Measurements from ENCODE around the gene HAAO.

The HAAO gene

GRCh38 chr2:42793334-42794270, 1.2 kb upstream of the HAAO start:
- no peak for DNase-seq (ENCODE audit: low spot score)

DNA sequence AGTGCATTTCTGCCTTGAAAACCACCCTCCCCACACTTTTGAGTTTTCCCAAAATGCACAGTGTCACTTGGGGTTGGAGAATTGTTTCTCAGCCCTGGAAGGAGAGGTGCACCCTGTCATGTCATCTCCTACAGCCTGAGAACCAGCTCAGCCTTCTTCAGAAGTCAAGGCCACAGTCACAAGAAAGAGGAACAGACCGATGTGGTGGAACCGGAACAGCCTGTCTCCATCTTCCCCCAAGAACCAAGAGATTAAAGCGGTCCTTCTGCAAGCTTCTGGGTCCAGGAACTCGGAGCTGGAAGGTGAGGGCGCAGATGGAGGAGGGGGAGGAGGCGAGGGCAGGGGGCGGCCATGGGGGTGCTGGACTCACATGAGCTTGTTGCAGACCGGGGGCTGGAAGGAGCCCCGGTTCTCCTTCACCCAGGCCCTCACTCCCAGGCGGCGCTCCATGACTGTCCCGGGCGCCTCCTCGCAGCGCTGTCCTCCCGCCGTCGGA, 248 bp downstream of the HAAO start:
- no peak for DNase-seq (ENCODE audit: low spot score)

- no peak for DNase-seq (ENCODE audit: low spot score)
Measured at GRCh38 chr2:42791606-42792005, 777 bp downstream of the HAAO start.

DNA sequence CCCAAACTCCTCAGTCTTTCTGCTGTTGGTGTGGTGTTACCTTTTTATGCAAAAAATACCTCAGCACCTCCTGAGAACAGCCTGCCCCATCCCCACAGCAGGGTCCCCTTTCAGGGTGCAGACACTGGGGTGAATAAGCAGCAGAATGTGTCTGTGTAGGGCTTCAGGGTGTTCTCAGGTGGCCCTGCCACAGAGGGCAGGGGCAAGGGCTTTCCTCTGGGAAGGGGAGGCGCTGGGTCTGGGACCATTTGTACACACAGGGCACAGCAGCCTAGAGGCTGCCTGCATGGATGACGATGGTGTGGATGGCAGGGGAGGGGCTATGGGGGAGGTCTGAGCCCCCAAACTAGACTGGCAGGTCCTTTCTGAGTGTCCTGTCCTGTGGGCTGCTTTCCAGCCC, 2.6 kb downstream of the HAAO start:
- DNase-seq (ENCODE audit: low spot score), result no peak

DNA sequence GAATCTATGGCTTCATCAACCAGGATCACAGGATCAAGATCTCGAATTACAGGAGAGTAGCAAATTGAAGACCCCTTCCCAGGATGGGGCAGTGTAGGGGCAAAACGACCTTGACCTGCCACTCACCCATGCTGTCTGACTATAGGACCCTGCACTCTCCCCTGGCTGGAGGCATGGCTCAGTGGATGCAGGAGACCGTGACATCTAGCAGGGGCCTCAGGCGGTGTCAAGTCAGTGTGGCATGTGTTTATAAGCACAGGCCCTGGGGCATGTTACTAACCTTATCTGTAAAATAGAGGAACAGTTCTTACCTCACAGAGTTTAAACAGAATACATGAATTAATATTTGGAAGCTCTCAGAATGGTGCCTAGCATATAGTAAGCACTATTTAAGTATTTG, 3.5 kb downstream of the HAAO start:
- DNase-seq (ENCODE audit: low spot score), result no peak

DNA sequence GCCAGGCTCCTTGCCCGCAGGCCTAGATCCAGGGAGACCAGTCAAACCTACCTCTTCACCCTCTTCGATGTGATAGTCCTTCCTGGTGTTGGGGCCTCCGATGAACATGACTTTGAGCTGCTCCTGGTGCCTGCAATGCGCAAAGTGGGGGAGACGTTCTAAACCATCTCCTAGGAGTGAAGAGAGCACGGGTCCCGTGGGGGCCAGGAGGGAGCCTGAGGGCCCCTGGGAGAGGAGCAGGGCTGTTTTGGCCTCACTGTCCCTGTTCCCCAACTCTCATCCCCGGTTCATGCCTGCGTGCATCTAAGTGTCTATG, 3.9 kb downstream of the HAAO start:
- DNase-seq (ENCODE audit: low spot score), result no peak

GRCh38 chr2:42787788-42788477, 4.5 kb downstream of the HAAO start:
- DNase-seq (ENCODE audit: low spot score), result no peak

GRCh38 chr2:42787424-42787787, 5.0 kb downstream of the HAAO start:
- DNase-seq (ENCODE audit: low spot score), result no peak

DNA sequence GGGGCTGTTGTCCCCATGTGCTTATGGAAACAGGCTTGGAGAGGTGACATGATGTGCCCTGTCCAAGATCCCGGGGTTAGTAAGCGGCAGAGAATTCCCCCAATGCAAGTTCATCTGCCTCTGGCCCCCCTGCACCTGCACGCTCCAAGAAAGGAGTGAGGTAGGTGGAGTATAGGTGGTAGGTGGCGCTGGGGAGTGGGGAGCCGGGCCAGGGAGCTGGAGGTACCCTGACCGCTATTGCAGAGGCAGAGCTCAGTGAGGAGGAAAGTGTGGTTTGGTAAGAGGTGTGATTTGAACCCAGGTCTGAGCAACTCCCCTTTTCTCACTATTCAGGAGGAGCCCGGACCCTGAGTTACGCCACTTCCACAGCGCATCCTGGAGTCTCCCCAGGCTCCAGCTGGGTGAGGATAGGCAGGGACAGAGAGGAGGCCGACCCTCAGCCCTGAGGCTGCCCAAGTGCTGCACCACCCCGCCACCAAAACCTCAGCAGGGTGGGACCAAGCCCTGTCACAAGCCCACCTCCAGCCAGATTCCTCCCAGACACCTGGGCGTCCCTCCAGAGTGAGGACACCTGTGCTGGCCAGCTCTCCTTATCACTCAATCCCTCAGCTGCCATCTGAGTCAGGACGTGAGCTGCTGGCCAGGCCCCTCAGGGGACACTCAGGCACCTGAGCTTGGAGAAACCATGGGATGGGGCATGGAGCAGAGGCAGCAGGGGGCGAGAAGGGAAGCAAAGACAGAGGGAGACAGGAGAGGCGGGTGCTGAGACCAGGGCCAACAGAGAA, 5.6 kb downstream of the HAAO start:
- DNase-seq (ENCODE audit: low spot score), result no peak

DNA sequence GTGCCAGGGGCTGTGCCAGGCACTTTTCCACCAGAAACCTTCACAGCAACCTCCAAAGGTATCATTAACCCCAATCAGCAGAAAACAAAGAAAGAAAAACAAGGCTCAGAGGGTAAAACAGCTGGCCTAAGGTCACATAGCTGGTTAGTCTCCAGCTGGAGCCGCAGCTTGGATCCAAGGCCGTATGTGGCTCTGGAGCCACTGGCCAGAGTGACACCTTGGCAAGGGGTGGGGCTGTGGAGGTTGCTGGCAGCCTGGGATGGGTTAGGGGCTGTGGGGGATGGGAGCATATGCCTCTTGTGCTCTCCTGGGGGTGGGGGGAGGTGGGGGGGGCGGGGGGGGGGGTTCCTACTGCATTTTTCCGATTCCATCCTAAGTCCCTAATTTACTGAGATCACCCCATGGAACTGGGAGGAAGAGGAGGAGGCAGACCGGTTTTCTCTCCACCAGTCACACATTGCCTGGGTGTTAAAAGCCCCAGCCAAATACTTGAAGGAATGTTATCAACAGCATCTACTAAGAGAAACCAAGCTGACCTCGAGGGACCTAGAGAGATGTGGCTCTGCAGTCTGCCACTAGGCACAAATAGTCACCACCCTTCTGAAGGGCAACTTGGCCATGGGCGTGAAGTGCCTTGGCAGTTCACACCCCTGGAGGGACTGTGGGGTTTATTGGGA, 8.0 kb downstream of the HAAO start:
- no peak for DNase-seq (ENCODE audit: low spot score)

DNA sequence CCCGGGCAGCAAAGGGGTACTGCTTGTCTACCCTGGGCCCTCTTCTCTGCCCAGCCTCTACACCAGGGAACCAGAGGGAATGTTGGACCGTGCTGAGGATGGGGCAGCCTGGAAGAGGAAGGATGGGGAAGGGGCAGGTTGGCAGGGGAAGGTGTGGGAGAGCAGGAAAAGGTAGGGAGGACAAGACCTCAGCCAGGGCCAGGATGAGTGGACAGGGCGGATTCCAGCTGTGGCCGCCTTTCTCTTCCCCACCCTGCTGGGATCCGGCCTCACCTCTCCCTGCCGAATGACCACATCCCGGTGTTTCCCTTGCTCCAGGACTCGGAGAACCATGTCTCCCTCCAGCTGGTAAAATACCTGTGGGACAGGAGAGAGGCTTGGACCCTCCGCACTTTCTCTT, 8.9 kb downstream of the HAAO start:
- DNase-seq (ENCODE audit: low spot score), result no peak

- no peak for DNase-seq (ENCODE audit: low spot score)
Measured at GRCh38 chr2:42781181-42781580, 11.2 kb downstream of the HAAO start.

- DNase-seq (ENCODE audit: low spot score), result no peak
Measured at GRCh38 chr2:42777883-42778805, 14.2 kb downstream of the HAAO start.

GRCh38 chr2:42775810-42776209, 16.6 kb downstream of the HAAO start:
- no peak for DNase-seq (ENCODE audit: low spot score)

- DNase-seq (ENCODE audit: low spot score), result no peak
Measured at GRCh38 chr2:42775186-42775585, 17.2 kb downstream of the HAAO start.

- no peak for DNase-seq (ENCODE audit: low spot score)
Measured at GRCh38 chr2:42771546-42772153, 20.7 kb downstream of the HAAO start.

- DNase-seq (ENCODE audit: low spot score), result peak; percentile 74
Measured at GRCh38 chr2:42770288-42771131, 21.9 kb downstream of the HAAO start.

GRCh38 chr2:42769583-42770287, 22.6 kb downstream of the HAAO start:
- no peak for DNase-seq (ENCODE audit: low spot score)

DNA sequence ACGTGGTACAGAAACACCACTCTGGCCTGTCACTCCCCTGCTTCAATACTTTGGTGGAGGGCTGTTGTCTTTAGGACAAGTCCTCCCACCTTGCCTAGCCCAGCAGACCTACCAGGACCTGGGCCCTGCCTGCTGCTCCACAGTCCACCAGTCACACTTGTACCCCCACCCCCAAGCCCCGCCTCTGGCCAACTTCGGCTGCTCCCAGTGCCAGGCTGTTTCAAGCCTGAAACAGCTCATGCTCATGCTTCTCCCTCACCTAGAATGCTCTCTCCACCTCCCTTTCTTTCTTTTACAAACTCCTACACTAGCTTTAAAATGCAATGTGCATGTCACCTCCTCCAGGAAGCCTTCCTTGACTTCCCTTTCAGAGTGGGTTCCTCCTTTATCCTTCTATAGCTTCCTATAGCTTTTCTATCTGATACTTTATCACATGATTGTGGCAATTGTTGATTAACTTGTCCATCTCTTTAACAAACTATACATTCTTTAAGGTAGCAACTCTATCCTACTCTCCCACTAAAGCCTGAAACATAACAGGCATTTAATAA, 23.6 kb downstream of the HAAO start:
- DNase-seq (ENCODE audit: low spot score), result no peak

Data from cerebellar cortex (tissue), 1 donor.